ENCODE data around the gene RGS3.

DNA sequence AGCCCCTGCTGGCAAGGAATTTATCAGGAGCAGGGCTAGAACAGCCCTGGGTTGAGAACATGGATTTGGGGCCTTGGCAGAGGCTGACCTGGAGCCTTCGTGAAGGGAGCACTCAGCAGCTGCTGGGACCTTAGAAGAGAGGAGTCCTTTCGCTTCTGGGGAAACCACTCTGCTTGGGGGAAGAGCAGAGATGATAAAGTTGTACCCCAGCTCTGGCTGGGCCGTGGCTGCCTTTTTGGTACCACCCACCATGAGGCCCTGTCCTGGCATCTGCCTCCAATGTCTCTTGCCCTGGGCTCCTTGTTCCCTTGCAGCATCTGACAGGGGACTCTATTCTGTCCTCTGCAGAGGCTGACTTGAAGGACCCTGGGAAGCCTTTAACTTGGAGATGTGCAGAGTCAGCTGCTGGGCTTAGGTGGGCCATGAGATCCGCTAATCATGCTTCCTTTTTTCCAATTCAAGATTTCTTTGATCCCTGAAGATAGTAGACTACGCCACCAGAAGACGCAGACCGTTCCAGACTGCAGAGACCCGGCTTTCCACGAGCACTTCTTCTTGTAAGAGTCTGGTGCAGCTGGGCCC is 20.2 kb downstream of the RGS3 start:
- TF ChIP-seq, protein P1, sequence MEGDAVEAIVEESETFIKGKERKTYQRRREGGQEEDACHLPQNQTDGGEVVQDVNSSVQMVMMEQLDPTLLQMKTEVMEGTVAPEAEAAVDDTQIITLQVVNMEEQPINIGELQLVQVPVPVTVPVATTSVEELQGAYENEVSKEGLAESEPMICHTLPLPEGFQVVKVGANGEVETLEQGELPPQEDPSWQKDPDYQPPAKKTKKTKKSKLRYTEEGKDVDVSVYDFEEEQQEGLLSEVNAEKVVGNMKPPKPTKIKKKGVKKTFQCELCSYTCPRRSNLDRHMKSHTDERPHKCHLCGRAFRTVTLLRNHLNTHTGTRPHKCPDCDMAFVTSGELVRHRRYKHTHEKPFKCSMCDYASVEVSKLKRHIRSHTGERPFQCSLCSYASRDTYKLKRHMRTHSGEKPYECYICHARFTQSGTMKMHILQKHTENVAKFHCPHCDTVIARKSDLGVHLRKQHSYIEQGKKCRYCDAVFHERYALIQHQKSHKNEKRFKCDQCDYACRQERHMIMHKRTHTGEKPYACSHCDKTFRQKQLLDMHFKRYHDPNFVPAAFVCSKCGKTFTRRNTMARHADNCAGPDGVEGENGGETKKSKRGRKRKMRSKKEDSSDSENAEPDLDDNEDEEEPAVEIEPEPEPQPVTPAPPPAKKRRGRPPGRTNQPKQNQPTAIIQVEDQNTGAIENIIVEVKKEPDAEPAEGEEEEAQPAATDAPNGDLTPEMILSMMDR (IDR thresholded peaks at IDR 0.05; ENCODE audit: extremely low read depth in 1 of 2, insufficient read depth in 1 of 2, low read depth in 1 of 2, low read length in 2 of 2), result no peak
- TF ChIP-seq, protein P2, sequence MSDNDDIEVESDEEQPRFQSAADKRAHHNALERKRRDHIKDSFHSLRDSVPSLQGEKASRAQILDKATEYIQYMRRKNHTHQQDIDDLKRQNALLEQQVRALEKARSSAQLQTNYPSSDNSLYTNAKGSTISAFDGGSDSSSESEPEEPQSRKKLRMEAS (IDR thresholded peaks at IDR 0.05; ENCODE audit: insufficient read depth, insufficient read length), result no peak
- TF ChIP-seq POLR2A (IDR thresholded peaks at IDR 0.05; ENCODE audit: low read depth, low read length), result no peak
